ENCODE data around the gene APH1B.
"Not testable (repeated sequence)": the region's sequence is repeated elsewhere in the genome, so short reads cannot be mapped to it uniquely, and the experiment has no call there.

APH1B gene

DNA sequence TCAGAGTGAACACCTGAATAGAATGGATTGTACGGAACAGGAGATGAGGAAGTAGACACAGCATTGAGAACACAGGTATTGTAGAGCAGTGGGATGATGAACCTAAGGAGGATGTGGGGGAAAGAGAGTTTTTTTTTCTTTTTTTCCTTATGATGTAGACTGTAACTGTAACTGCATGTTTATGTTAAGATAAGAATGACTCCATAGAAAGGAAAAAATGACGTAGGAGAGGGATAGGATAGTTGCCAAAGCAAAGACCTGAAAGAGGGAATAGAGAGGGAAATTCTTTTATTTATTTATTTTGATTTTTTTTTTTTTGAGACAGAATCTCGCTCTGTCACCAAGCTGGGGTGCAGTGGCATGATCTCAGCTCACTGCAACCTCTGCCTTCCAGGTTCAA lies 33.2 kb downstream of the APH1B start:
- TF ChIP-seq, protein P1, sequence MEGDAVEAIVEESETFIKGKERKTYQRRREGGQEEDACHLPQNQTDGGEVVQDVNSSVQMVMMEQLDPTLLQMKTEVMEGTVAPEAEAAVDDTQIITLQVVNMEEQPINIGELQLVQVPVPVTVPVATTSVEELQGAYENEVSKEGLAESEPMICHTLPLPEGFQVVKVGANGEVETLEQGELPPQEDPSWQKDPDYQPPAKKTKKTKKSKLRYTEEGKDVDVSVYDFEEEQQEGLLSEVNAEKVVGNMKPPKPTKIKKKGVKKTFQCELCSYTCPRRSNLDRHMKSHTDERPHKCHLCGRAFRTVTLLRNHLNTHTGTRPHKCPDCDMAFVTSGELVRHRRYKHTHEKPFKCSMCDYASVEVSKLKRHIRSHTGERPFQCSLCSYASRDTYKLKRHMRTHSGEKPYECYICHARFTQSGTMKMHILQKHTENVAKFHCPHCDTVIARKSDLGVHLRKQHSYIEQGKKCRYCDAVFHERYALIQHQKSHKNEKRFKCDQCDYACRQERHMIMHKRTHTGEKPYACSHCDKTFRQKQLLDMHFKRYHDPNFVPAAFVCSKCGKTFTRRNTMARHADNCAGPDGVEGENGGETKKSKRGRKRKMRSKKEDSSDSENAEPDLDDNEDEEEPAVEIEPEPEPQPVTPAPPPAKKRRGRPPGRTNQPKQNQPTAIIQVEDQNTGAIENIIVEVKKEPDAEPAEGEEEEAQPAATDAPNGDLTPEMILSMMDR (IDR thresholded peaks at IDR 0.05; ENCODE audit: control insufficient read depth, insufficient read depth, low read depth, low read length, missing control alignments) = no peak
- DNase-seq (ENCODE audit: low read depth) = no peak
- H3K4me3 ChIP-seq (ENCODE audit: control insufficient read depth, low read depth, low read length) = no peak overlapping the region

DNA sequence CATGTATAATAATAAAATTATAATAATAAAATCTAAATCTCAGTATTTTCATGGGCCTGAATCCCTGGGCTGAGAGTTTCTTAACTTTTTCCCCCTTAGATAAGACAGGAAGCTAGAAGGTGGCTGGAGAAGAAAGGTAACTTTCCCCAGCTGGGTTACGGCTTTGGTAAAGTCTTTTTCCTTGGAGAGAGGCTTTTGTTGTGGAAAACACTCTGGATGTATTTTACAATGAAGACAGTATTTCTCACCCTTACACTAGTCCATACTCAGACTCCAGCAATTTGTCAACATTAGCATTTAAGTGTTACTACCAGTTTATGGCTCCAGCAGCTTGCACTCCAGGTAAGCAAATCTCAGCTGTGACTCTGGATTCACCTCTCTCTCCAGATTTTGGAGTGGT lies 34.9 kb downstream of the APH1B start:
- no peak for DNase-seq (ENCODE audit: low read depth)
- no peak overlapping the region for H3K4me3 ChIP-seq (ENCODE audit: control insufficient read depth, low read depth, low read length)
- TF ChIP-seq, protein P1 (IDR thresholded peaks at IDR 0.05; ENCODE audit: control insufficient read depth, insufficient read depth, low read depth, low read length, missing control alignments) = no peak

DNA sequence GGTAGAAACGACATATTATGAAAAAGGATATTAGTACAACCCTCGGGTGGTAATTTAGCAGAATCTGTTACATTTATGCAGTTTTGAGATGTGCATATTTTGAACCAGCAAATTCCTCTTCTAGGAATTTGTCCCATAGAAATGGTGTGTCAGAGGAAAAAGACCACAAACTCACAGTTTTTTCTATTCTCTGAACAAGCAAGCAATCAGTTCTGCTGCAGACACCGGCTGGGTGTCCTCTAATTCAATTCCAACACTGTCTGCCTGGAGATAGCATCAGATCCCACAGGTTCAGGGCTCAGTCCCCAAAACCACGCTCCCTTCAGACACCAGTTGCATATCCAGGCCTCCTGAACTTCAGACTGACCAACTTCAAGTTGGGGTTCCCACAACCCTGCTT lies 36.4 kb downstream of the APH1B start:
- H3K4me3 ChIP-seq (ENCODE audit: control insufficient read depth, low read depth, low read length) = no peak overlapping the region
- TF ChIP-seq, protein P1 (IDR thresholded peaks at IDR 0.05; ENCODE audit: control insufficient read depth, insufficient read depth, low read depth, low read length, missing control alignments) = no peak
- DNase-seq (ENCODE audit: low read depth) = no peak

DNA sequence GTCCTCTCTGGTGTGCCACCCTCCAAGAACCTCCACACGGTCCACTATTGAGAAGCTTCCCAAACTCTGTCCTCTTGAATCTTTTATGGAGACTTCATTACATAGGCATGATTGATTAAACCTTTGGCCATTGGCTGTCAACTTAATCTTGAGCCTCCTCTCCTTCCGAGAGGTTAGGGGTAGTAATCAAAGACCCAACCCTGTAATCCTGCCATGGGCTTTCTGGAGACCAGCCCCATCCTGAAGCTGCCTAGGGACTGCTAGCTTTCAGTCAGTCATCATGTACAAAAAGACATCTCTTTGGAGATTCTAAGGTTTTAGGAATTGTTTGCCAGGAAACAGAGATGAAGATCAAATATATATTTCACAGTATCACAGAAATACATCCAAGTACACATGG lies 37.0 kb downstream of the APH1B start:
- no peak overlapping the region for H3K4me3 ChIP-seq (ENCODE audit: control insufficient read depth, low read depth, low read length)
- no peak for DNase-seq (ENCODE audit: low read depth)
- TF ChIP-seq, protein P1 (IDR thresholded peaks at IDR 0.05; ENCODE audit: control insufficient read depth, insufficient read depth, low read depth, low read length, missing control alignments) = no peak

DNA sequence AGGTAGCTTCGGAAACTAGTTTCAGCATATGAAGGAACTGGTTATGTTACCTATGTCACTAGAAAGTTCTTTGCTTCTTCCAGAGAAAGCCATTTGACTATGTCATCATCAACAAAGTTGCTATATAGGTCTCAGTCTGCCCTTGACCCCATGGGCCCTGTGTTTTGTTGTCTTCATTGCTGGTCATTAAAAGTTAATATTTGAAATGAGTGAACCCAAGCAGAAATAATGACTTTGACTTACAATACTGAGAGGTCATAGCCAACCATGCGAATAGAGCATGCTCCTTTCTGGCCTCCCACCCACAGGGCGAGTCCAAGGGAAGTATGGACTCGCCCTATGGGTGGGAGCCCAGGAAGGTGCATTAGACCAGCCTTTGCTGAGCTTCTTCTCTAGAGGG lies 40.9 kb downstream of the APH1B start:
- TF ChIP-seq, protein P1 (IDR thresholded peaks at IDR 0.05; ENCODE audit: control insufficient read depth, insufficient read depth, low read depth, low read length, missing control alignments) = no peak
- H3K4me3 ChIP-seq (ENCODE audit: control insufficient read depth, low read depth, low read length) = no peak overlapping the region
- no peak for DNase-seq (ENCODE audit: low read depth)

DNA sequence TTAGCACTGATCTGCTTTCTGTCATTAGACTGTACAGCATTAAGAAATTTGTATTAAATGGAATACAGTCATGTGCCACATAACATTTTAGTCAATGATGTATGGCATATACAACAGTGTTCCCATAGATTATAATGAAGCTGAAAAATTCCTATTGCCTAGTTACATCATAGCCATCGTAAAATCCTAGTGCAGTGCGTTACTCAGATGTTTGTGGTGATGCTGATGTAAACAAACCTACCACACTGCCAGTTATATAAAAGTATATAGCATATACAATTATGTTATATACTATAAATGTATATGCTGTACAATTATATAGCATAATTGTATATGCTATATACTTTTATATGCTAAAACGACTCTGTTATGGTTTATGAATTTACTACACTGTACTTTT lies 41.7 kb downstream of the APH1B start:
- no peak overlapping the region for H3K4me3 ChIP-seq (ENCODE audit: control insufficient read depth, low read depth, low read length)
- DNase-seq (ENCODE audit: low read depth) = no peak
- TF ChIP-seq, protein P1 (IDR thresholded peaks at IDR 0.05; ENCODE audit: control insufficient read depth, insufficient read depth, low read depth, low read length, missing control alignments) = no peak

DNA sequence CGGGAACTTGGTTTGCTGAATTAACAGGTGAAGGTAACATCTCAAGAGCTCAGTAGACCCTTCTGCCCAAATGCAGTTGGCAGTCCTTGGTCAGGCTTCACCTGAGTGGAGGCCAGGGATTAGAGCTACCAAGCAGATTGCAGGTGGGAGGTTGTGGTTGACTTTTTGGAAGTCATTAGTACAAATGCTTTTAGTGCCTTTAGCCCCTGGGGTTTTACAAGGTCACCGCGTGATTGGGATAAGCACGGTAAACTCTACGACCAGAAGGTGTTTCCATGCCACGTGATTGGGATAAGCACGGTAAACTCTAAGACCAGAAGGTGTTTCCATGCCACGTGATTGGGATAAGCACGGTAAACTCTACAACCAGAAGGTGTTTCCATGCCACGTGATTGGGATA lies 43.0 kb downstream of the APH1B start:
- DNase-seq (ENCODE audit: low read depth); H3K4me3 ChIP-seq (ENCODE audit: control insufficient read depth, low read depth, low read length): not testable (repeated sequence)

DNA sequence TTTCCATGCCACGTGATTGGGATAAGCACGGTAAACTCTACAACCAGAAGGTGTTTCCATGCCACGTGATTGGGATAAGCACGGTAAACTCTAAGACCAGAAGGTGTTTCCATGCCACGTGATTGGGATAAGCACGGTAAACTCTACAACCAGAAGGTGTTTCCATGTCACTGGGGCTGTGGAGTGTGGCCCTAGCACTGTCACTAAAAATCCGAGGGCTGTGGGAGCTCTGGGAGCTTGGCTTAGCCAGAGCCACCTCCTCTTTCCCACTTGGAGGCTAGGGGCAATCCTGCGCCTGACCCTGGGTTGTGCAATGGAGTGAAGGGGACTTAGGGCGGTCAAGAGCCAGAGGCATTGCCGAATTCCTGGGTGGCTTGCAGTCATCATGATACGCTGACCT lies 43.6 kb downstream of the APH1B start:
- not testable (repeated sequence) for H3K4me3 ChIP-seq (ENCODE audit: control insufficient read depth, low read depth, low read length); DNase-seq (ENCODE audit: low read depth)

All from AG09309 (cell line).